ENCODE results near the gene COMMD7.

The COMMD7 gene

DNA sequence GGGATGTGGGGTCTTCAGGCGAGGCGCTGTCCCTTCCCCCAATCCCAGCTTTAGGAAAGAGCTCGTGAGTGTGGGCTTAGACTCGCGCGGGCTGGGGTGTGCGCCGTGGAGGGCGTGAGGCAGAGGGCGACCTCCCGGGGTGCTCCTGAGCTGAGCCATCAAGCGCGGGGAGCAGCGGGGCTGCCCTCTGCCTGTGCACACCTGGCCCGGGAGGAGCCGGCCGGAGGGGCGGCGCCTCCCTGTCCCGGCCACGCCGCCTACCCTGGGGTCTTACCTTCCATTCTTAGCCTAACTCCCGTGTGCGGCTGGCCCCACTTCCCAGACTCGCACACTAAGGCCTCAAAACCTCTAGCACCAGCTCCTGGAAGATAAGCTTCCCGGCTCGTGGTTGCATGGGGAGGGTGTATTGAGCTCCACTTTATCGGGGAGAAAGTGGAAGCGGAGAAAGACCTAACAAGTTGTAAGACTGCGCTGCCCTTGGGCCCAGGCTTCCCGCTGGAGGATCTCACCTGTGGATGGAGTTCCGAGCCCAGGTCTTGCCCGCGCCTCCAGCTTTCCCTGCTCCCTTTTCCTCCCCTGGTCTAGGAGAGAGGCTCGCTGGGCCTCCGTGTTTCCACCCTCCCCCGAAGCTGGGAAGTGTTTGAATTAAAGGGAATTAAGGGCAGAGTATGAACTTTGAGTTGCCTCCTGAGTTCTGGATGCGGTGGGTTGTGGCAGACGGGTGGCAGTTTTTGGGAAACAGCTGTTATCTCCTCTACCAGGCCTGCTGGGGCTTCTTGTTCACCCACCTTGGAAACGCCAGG is 20.1 kb upstream of the COMMD7 start:
- TF ChIP-seq, protein P1, sequence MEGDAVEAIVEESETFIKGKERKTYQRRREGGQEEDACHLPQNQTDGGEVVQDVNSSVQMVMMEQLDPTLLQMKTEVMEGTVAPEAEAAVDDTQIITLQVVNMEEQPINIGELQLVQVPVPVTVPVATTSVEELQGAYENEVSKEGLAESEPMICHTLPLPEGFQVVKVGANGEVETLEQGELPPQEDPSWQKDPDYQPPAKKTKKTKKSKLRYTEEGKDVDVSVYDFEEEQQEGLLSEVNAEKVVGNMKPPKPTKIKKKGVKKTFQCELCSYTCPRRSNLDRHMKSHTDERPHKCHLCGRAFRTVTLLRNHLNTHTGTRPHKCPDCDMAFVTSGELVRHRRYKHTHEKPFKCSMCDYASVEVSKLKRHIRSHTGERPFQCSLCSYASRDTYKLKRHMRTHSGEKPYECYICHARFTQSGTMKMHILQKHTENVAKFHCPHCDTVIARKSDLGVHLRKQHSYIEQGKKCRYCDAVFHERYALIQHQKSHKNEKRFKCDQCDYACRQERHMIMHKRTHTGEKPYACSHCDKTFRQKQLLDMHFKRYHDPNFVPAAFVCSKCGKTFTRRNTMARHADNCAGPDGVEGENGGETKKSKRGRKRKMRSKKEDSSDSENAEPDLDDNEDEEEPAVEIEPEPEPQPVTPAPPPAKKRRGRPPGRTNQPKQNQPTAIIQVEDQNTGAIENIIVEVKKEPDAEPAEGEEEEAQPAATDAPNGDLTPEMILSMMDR (IDR thresholded peaks at IDR 0.05), result no peak
- TF ChIP-seq ZFX (IDR thresholded peaks at IDR 0.05; ENCODE audit: borderline replicate concordance), result no peak
- peak overlapping the region; percentile 68 for H3K27ac ChIP-seq

DNA sequence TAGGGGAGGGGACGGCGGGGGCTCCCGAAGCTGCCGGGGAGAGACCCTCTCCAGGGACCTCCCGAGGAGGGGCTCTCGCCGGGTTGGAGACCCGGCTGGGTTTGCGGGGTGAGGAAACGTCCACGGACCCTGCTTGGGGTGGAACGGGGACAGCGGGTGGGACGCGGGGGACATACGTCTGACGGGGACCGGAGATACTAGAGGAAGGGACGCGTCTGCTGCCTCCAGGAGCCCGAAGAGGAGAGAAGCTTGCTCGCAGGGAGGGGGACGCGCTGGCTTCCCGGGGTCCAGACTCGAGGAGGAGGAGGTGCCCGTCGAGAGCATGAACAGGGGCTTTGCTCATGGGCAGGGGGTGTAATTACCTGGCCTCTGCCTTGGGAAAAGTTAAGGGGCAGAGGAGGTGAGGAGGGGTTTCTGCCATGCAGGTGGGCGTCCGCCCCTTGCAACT is 19.5 kb upstream of the COMMD7 start:
- TF ChIP-seq ZFX (IDR thresholded peaks at IDR 0.05; ENCODE audit: borderline replicate concordance), result no peak
- TF ChIP-seq, protein P1 (IDR thresholded peaks at IDR 0.05), result no peak
- H3K27ac ChIP-seq, result peak overlapping the region; percentile 68

GRCh38 chr20:32761831-32762753 is 18.8 kb upstream of the COMMD7 start, which contains the start of gene DNMT3B:
TSS of gene DNMT3B (plus strand) at chr20:32762385. CDS start at chr20:32780324, 17,939 bp downstream.
- TF ChIP-seq, protein P1 (IDR thresholded peaks at IDR 0.05), result peak; percentile 50
- no peak for TF ChIP-seq ZFX (IDR thresholded peaks at IDR 0.05; ENCODE audit: borderline replicate concordance)
- H3K27ac ChIP-seq, result peak within 1 kb of the TSS; percentile 68

DNA sequence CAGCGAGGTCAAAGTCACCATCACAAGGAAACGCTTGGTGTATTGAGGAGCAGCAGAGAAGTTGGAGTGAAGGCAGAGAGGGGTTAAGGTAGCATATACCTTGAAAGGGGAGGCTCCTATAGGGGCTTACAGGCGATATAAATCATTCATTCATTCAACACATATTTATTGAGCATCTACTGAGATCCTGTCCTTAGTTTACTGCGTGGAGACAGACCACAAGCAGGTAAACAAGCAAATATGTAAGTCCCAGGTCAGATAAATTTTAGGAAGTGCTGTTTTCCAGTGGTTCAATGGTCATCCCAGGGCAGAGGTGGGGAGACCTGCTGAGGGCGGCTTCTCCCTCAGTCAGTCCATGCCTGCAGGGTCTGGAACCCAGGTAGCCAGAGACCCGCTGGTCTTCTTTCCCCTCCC is 18.2 kb upstream of the COMMD7 start:
- TF ChIP-seq ZFX (IDR thresholded peaks at IDR 0.05; ENCODE audit: borderline replicate concordance), result no peak
- TF ChIP-seq, protein P1 (IDR thresholded peaks at IDR 0.05), result no peak
- H3K27ac ChIP-seq, result peak overlapping the region; percentile 68

GRCh38 chr20:32756156-32756555 is 12.9 kb upstream of the COMMD7 start:
- H3K27ac ChIP-seq, result no peak overlapping the region
- TF ChIP-seq ZFX (IDR thresholded peaks at IDR 0.05; ENCODE audit: borderline replicate concordance), result no peak
- TF ChIP-seq, protein P1 (IDR thresholded peaks at IDR 0.05), result no peak

GRCh38 chr20:32753731-32754130 is 10.5 kb upstream of the COMMD7 start:
- TF ChIP-seq, protein P1 (IDR thresholded peaks at IDR 0.05), result no peak
- no peak overlapping the region for H3K27ac ChIP-seq
